DMS79 treated with DMSO at 0.1 percent for 48 hours (cell line): ENCODE measurements around the gene NAT14.
"Not testable (repeated sequence)": the region's sequence is repeated elsewhere in the genome, so short reads cannot be mapped to it uniquely, and the experiment has no call there.

Experiments used
- DNase-seq: peaks from one replicate; lab custom pipeline; 2025; lab: John Stamatoyannopoulos, UW

Gene NAT14

DNA sequence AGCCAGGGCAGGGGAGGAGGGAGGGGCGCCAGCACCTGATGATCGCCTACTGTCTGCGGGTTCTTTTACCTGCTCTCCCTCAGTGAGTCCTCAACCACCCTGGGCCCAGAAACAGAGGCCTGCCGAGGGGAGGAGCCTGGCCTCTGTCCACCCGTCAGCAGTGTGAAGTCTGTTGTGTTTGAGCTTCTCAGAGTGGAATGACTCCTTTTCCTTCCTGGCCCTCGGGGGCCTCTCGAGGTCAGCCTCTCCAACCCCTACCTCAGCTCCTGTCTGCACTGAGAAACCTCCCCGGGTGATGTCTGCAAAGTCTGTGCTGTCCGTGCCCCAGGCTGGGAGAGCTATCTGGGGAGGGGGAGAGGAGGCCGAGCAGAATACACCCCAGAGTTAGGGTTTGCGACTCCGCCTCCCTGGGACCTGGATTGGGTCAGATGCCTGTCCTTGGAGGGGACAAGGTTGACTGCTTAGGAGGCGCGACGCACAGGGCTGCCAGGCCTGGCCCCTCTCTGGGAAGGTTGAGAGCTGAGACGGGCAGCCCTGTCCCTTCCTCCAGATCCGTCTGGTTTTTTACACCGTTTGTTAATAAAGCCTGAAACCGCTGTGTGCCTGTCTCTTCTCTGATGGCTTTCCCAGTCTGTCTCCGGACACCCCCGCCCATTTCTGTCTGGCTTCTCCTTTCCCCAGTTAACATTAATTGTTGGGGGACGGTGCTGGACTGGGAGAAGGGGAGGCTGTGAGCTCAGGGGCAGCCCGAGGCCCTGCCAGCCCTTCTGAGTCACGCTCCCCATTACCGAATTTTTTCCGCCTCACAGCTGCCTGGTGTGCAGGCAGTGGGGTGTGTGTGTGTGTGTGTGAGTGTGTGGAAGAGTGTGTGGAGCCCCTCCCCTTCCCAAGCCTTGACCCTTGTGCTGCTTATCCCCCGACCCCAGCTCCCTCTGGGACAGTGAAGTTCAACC lies 2.3 kb downstream of the NAT14 start:
- no peak for DNase-seq

DNA sequence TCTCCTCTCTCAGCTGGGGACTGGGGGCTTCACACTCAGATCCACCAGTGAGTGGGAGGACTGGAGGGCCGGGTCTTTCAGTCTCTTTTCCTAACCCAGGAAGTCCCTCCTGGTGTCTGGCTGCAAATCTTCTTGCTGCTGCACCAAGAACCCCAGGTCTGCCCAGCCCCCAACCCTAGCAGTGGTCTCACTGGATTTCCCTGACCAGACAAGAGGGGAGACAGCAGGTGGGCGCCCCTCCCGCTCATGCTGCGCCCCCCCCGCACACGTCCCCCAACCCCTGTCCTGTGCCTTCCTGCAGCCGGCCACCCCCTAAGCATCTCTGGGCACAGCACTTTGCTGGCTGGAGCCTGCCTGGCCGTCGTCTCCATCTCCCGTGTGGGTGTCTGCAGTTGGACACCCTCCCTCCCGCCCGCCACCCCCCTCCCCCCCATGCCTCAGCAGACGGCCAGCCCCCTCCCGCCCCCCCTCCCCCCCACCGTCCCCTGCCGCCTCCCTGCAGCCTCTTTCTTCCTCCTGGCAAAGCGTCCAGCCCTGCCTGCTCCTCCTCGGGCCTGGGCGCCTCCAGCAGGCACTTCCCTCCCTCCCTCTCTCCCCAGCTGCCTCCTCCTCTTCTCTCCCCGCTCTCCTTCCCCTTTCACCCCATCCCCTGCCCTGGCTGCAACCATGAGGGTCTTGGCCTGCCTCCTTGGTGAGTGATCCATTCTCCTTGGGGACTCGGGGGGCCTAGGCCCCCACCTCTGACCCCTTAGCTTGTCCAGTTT lies 3.1 kb downstream of the NAT14 start, which contains the start of gene SSC5D:
SSC5D (plus strand) TSS at position 513 of the 764 bp plus-strand sequence; CDS start at position 667, 154 bp downstream.
- DNase-seq: no peak

DNA sequence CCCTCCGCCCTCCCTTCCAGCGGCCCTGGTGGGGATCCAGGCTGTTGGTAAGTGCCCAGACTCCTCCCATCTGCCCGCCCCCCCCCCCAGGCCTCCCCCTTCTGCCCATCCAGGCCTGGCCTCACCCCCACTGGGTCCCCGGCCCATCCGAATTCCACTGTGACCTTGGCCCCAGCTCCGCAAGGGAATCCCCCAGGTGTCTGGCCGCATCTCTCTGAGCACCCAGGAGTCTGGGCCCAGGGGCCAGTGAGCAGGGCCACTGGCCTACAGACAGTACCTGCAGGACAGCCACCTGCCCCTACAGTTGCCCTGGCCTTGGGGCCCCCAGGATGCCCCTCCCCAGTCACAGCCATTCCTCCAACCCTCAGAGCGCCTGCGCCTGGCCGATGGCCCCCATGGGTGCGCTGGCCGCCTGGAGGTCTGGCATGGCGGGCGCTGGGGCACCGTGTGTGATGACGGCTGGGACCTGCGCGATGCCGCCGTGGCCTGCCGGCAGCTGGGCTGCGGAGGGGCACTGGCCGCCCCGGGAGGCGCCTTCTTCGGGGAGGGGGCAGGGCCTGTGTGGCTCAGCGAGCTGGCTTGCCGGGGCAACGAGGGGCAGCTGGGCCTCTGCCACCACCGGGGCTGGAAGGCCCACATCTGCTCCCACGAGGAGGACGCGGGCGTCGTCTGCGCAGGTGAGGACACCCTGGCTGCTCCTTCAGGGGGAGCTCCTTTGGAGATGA lies 4.2 kb downstream of the NAT14 start:
- no peak for DNase-seq

DNA sequence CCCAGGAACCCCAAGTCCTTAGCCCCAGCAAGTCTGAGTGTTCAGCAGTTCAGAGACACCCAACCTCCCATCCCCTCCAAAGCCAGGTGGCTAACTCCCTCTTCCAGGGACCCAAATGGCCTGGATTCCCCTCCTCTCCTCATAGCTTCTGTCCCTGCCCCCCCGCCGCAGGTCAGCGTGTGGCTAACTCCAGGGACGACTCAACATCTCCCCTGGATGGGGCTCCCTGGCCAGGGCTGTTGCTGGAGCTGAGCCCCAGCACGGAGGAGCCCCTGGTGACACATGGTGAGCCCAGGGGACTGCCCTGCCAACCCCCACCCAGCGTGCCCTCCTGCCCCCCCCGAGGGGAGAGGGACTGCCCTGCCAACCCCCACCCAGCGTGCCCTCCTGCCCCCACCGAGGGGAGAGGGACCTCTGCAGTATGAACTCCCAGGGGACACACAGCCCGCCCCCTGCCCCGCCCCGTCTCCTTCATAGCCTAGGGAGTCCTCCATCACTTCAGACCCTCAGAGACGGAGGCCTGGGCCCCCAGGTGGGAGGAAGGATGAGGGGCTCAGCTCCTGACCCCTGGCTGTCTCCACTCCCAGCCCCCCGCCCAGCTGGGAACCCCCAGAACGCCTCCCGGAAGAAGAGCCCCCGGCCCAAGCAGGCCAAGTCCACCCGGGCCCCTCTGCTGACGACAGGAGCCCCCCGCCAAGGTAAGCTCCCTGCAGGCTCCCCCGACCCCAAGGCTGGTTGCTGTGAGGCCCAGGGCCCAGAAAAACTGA lies 4.9 kb downstream of the NAT14 start:
- DNase-seq: no peak

DNA sequence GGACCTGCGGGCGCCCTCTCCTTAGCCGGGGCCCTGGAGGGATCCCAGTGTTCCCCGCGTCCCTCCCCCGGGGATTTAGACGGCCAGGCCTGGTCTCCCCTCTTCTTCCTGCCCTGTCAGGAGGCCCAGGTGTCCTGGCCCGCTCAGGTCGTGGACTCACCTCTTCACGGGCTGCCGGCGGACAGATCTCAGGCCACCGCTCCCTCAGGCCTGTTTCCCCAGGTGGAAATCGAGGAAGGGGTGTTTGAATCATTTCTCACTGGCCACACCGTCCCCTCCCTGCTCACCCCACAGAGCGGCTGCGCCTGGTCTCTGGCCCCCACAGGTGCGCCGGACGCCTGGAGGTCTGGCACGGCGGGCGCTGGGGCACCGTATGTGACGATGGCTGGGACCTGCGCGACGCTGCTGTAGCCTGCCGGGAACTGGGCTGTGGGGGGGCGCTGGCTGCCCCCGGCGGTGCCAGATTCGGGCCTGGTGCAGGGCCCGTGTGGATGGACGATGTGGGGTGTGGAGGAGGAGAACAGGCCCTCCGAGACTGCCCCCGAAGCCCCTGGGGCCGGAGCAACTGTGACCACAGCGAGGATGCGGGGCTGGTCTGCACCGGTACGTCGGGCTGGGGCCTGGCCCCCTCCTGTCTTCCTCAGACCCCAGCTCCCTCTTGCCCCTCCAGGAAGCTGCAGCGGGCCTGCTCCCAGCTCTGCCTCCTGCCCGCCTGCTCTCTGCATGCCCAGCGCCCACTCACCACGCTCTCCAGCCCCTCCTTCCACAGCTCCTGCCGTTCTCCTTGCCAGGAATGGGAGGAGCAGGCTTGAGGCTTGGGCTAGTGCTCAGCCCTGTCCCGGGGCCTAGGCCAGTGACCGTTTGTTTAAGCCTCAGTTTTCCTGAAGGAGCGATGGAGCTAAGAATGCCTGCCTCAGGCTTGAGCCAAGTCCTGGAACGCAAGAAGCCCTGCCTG lies 5.8 kb downstream of the NAT14 start:
- DNase-seq: no peak

DNA sequence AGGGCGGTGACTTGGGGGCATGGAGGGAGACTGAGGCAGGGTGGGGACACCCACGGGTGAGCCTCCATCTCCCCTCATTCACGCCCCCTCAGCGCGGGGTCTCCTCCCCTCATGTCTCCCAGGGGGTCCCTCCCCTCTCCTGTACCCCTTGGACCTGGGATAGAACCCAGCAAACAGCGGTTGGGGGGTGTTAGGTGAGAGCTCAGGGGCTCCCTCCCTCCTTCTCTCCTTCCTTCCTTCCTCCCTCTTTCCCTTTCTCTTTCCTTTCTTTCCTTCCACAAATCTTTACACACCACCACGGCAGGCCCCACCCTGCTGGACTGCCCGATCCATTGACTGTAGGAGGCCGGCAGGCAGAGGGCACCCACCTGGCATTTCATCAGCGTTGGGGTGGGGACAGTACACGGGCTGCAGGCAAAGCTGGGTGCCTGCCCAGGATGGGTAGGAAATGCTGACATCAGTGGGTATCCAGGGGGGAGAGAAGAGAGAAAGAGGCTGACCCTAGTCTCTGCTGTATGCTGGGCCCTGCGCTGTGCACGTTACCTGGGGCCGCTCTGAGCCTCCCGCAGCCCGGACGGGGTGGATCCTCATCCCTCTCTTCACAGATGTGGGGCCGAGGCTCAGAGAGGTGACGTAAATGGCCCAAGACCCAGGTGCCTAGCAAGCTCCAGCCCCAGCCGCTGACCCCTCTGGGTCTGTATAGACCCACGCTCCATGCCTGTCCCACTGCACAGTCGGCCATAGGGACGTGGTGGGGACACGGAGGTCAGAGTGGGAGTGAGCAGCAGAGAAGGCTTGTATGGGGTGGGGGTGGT lies 6.8 kb downstream of the NAT14 start:
- no peak for DNase-seq

DNA sequence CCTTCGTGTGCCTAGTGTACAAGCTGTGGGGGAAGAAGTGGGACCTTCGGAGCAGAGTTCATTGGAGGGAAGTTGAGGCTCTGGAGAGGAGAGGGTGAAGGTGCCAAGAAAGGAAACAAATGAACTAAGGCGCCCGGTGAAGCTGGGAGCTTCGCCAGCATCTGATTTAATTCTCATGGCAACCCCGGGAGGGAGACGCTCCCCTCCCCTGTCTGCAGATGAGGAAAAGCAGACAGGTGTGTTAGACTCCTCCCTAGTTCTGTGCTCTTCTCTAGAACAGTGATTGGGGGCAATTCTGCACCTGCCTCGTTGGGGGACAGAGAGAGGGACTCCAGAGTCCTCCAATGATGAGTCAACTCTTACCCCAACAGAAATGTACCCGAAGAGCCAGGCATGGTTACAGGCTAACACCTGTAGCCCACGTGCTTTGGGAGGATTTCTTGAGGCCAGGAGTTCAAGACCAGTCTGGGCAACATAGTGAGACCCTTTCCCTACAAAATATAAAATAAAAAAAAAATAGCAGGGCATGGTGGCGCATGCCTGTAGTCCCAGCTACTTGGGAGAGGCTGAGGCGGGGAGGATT lies 7.5 kb downstream of the NAT14 start:
- DNase-seq: peak; percentile 9

DNA sequence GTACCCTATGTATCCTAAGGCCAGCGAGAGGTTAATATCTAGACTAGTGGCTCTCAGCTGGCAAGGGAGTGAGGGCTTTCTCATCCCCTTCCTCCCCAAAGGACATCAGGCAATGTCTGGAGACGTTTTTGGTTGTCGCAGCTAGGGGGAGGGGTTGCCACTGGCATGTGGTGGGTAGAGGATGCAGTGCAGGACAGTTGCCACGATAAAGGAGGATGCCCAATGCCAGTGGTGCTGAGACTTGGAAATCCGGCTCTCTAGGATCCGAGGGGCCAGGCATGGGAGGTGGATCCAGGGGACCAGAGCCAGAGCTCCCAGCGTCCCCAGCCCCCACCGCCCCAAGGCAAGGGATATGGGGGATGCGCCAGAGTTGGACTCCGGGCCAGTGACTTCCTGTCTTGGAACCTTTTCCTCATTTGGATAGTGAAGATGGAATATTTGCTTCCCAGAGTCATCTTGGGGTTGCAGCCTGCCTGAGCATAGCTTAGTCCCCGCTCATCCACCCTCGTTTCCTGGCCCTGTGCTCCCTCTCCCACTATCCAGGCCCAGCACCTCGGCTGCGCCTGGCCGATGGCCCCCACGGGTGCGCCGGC lies 8.2 kb downstream of the NAT14 start:
- DNase-seq: no peak

DNA sequence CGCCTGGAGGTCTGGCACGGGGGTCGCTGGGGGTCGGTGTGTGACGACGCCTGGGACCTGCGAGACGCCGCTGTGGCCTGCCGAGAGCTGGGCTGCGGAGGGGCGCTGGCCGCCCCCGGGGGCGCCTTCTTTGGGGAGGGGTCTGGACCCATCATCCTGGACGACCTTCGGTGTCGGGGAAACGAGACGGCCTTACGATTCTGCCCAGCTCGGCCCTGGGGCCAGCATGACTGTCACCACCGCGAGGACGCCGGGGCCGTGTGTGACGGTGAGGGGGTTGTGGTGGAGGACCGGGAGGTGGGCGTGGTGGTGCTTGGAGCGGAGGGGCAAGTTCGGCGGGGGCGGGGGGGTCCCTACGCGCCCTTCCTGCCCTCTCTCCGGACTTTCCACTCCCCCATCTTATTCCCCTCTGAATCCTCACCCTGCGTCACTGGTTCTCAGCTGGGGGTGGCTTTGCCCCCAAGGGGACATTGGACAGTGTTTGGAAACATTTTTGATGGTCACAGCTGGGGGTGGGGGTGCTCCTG lies 8.7 kb downstream of the NAT14 start:
- no peak for DNase-seq

DNA sequence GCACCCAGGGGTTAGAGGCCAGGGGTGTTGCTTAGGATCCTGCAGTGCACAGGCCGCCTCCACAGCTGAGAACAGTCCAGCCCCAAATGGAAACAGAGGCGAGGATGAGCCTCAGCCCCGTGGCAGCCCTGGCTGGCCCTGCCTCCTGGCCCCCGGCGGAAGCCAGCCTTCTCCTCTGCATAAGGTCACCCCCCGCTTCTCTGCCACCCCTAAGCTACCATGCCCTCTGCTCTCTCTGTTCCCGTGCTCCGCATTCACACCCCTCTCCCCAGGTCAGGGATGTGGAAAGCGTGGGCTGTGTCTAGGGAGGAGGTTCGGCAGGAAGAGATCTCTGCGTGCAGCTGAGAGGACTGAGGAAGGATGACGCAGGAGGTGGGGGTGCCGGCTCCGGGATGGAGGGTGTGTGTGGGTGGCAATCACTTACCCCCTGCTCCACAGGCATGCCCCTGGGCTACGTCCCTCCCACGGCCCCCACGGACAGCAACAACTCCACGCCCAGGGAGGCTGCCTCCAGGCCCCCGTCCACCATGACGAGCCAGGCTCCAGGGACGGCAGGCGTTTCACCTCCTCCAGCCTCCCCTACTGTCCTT lies 9.3 kb downstream of the NAT14 start:
- no peak for DNase-seq

DNA sequence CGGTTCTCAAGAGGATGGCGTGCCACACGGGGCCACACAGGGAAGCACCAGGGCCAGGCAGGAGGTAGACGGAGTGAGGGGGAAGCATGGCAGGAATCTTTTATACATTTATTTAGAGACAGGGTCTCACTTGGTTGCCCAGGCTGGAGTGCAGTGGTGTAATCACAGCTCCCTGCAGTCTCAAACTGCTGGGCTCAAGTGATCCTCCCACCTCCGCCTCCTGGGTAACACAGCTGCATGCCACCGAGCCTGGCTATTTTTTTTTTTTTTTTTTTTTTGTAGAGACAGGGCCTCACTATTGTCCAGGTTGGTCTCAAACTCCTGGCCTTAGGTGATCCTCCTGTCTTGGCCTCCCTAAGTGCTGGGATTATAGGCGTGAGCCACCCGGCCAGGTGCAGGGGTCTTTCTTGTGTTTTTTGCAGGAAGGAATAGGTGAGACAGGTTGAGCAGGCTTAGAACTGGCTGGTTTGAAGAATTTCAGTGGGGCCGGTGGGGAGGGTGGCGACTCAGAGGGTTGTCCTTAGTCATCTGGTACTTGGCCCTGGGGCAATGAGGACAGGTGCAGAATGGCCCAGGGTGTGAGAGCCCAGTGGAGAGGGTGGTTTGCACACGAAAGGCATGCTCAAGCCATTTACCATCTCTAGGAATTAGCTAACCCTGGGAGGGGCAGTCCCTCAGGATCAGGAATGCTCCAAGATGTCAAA lies 10.8 kb downstream of the NAT14 start:
- DNase-seq: no peak

DNA sequence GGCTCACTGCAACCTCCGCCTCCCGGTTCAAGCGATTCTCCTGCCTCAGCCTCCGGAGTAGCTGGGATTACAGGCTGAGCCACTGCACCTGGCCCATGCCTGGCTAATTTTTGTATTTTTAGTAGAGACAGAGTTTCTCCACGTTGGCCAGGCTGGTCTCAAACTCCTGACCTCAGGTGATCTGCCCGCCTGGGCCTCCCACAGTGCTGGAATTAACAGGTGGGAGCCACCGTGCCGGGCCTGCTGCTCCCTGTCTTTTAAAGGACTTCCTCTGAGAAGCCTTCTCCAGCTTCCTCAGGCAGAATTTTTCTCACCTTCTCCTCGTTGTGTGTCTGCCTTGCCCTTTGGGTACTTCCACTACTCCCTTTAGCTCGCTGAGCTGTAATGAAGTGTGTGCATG lies 11.8 kb downstream of the NAT14 start:
- DNase-seq: not testable (repeated sequence)

DNA sequence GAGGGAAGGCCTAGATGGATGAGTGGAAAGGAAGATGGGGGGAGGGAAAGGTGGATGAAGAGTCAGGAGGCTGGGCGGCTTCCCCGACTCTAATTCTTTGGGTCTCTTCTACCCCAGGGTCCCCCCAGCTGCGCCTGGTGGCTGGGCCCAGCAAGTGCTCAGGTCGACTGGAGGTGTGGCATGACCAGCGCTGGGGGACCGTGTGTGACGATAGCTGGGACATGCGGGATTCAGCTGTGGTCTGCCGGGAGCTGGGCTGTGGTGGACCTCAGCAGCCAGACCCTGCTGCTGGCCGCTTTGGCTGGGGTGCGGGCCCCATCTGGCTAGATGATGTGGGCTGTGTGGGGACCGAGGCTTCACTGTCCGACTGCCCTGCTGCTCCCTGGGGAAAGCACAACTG lies 12.8 kb downstream of the NAT14 start:
- DNase-seq: no peak

DNA sequence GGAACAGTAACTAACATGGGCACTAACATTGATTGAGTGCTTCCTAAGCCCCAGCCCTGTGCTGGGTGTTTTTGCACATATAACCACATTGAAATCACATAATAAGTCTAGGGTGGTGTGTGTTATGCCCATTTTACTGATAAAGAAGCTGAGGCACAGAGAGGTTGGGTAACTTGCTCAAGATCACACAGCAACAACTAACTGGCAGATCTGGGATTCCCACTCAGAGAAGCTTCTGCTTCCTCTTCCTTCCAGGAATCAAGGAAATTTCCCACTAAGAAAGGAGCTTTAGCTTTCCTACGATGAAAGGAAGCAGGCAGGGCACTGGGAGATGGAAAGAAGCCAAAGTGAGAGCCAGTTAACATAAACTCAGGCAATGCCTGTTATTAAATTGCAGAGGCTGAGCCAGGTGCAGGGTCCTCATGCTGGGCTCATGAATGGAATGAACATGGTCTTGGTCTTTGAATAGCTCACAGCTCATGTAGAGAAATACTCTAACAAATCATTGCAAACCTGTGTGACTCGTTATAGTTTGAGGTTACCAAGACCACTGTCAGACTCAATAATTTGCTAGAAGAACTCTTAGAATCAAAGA lies 13.4 kb downstream of the NAT14 start:
- no peak for DNase-seq

DNA sequence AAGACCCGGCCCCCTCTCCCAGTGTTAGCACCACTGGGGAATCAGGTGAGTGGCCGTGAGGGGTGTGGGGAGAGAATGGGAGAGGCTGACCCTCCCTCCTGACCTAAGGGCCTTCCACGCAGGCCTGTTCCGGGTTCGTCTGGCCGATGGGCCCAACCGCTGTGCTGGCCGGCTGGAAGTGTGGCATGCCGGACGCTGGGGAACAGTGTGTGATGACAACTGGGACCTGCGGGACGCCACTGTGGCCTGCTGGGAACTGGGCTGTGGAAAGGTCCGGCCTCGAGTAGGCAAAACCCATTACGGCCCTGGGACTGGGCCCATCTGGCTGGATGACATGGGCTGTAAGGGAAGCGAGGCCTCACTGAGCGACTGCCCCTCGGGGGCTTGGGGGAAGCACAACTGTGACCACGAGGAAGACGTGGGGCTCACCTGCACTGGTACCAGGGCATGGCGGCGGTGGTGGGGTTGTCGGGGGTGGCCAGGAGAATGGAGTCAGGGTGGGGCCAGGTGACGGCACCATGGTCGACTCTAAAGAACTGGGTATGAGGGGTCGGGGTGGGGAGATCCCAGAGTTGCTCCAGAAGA lies 15.5 kb downstream of the NAT14 start:
- no peak for DNase-seq

DNA sequence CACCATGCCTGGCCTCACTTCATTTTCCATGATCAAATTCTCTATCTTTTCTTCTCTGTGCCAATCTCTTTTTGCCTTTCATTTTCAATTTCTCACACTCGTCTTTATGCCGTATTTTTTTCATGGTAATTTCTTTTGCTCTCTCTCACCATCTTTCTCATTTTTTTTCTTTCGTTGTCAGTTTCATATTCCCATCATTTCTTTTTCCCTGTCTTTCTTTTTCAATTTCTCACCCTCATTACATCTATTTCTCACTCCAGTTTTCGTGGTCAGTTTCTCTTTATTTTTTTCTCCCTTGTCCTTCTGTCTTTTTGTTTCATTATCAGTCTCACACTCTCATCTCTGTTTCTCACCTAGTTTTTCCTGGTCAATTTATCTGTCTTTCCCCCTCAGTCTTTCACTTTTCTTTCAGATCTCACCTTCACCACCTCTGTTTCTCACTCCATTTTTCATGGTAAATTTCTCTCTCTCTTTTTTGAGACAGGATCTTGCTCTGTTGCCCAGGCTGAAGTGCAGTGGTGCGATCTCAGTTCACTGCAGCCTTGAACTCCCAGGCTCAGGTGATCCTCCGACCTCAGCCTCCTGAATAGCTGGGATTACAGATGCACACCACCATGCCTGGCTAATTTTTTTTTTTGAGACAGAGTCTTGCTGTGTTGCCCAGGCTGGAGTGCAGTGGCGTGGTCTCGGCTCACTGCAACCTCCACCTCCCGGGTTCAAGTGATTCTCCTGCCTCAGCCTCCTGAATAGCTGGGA lies 17.4 kb downstream of the NAT14 start:
- no peak for DNase-seq
